HepG2 (cell line): ENCODE results near the gene SMIM12. TPM values are rescaled to one million over a fixed set of nuclear protein-coding genes. Genes with fewer than 3 reads are reported as not detected.
A peak's percentile ranks its signal among the peaks of the same experiment; 100 is the strongest.

Experiments used
- ATM ChIP-seq: fragments of 450-650 bp; IDR thresholded peaks from 2 replicates; pipeline ENCODE4 v1.7.1; 2017; ENCODE audit warnings: mild to moderate bottlenecking, borderline replicate concordance
- DR1 ChIP-seq: sonication (generic); formaldehyde crosslinking; IDR thresholded peaks from 2 replicates; pipeline ENCODE4 v1.8.0; 2021; ENCODE audit warnings: mild to moderate bottlenecking, missing genetic modification reagents, inconsistent platforms
- FOXA3 ChIP-seq: IDR thresholded peaks from 2 replicates; pipeline ENCODE4 v1.6.1; 2016; ENCODE audit warnings: missing genetic modification reagents, missing compliant biosample characterization
- HOXD1 ChIP-seq: sonication (generic); formaldehyde crosslinking; IDR thresholded peaks from 2 replicates; pipeline ENCODE4 v1.5.0; 2020; ENCODE audit warnings: missing genetic modification reagents
- PCBP2 ChIP-seq: fragments of 200-400 bp; formaldehyde crosslinking; optimal IDR thresholded peaks from 2 replicates; pipeline ENCODE3; 2018; ENCODE audit warnings: low read length, low read depth; ENCODE audit not compliant: poor library complexity, severe bottlenecking
- PHF21A ChIP-seq: sonication (generic); formaldehyde crosslinking; IDR thresholded peaks from 2 replicates; pipeline ENCODE4 v1.5.0; 2020; ENCODE audit warnings: mild to moderate bottlenecking, missing genetic modification reagents
- PTBP1 ChIP-seq: fragments of 200-400 bp; formaldehyde crosslinking; IDR thresholded peaks from 2 replicates; pipeline ENCODE4 v1.6.1; 2018; ENCODE audit warnings: low read length, low read depth; ENCODE audit not compliant: poor library complexity, severe bottlenecking
- RARA ChIP-seq: IDR thresholded peaks from 2 replicates; pipeline ENCODE4 v1.6.1; 2016; ENCODE audit warnings: missing genetic modification reagents, missing compliant biosample characterization
- SRSF1 ChIP-seq: fragments of 200-400 bp; formaldehyde crosslinking; optimal IDR thresholded peaks from 2 replicates; pipeline ENCODE3; 2017; ENCODE audit warnings: mild to moderate bottlenecking, low read depth, low read length, moderate library complexity
- TEAD3 ChIP-seq: optimal IDR thresholded peaks from 2 replicates; pipeline ENCODE3; 2016; ENCODE audit warnings: borderline replicate concordance
- ZKSCAN5 ChIP-seq: sonication (generic); formaldehyde crosslinking; IDR thresholded peaks from 2 replicates; pipeline ENCODE4 v1.5.1; 2020; ENCODE audit warnings: mild to moderate bottlenecking, missing genetic modification reagents
- ZNF460 ChIP-seq: sonication (generic); formaldehyde crosslinking; IDR thresholded peaks from 2 replicates; pipeline ENCODE4 v1.5.1; 2020; ENCODE audit warnings: missing genetic modification reagents, mild to moderate bottlenecking, borderline replicate concordance
- ZNF510 ChIP-seq: sonication (generic); formaldehyde crosslinking; IDR thresholded peaks from 2 replicates; pipeline ENCODE4 v1.4.0; 2020; ENCODE audit warnings: low read depth, mild to moderate bottlenecking, missing genetic modification reagents
- polyA plus RNA-seq, 8 experiments: library from polyadenylated mRNA; depleted of rRNA in 3 of 8; stranded (reverse) in 7 of 8; unstranded in 1 of 8; fragments of >200 nt; fragmentation: Illumina TruSeq in 4 of 8; extraction: Trizol in 4 of 8; gene quantifications; 2 replicates each; pipeline versions ENCODE4 v1.2.1 to v1.2.3, GENCODE V29; 2011 to 2016; ENCODE audit warnings: low read depth in 4 of 8, missing spikeins in 1 of 8, mixed read lengths in 1 of 8; ENCODE audit not compliant: insufficient read depth in 1 of 8
- total RNA-seq, 5 experiments: library from RNA; depleted of rRNA; stranded (reverse); fragments of >200 nt; fragmentation: Illumina TruSeq; extraction: Trizol; gene quantifications; 2 replicates each; pipeline ENCODE4 v1.2.3, GENCODE V29; 2016; ENCODE audit warnings: low read depth in 1 of 5
- TF ChIP-seq, protein P1 (sequence below): sonication (generic); formaldehyde crosslinking; IDR thresholded peaks from 2 replicates; pipeline ENCODE4 v1.4.0; 2020; ENCODE audit warnings: missing genetic modification reagents
- TF ChIP-seq, protein P2 (sequence below): sonication (generic); formaldehyde crosslinking; IDR thresholded peaks from 2 replicates; pipeline ENCODE4 v1.4.0; 2020; ENCODE audit warnings: missing genetic modification reagents
- TF ChIP-seq, protein P3 (sequence below): sonication (generic); formaldehyde crosslinking; conservative IDR thresholded peaks from 2 replicates; pipeline ENCODE4 v1.4.0; 2020; ENCODE audit warnings: missing genetic modification reagents
- TF ChIP-seq, protein P4 (sequence below): sonication (generic); formaldehyde crosslinking; IDR thresholded peaks from 2 replicates; pipeline ENCODE4 v1.8.0; 2022; ENCODE audit warnings: mild to moderate bottlenecking, missing genetic modification reagents
- TF ChIP-seq, protein P5 (sequence below): IDR thresholded peaks from 2 replicates; pipeline ENCODE4 v1.6.1; 2012; ENCODE audit warnings: low read length, improper control_type of control experiment
- TF ChIP-seq, protein P6 (sequence below): sonication (generic); formaldehyde crosslinking; IDR thresholded peaks from 2 replicates; pipeline ENCODE4 v1.5.1; 2020; ENCODE audit warnings: missing genetic modification reagents, mild to moderate bottlenecking, borderline replicate concordance

The SMIM12 gene
- total and polyA plus RNA-seq, 2 of the 13 experiments (the other 11 are each of a cell fraction or from before 2014, with no cell fraction given), result 20.1 to 41.3 TPM

DNA sequence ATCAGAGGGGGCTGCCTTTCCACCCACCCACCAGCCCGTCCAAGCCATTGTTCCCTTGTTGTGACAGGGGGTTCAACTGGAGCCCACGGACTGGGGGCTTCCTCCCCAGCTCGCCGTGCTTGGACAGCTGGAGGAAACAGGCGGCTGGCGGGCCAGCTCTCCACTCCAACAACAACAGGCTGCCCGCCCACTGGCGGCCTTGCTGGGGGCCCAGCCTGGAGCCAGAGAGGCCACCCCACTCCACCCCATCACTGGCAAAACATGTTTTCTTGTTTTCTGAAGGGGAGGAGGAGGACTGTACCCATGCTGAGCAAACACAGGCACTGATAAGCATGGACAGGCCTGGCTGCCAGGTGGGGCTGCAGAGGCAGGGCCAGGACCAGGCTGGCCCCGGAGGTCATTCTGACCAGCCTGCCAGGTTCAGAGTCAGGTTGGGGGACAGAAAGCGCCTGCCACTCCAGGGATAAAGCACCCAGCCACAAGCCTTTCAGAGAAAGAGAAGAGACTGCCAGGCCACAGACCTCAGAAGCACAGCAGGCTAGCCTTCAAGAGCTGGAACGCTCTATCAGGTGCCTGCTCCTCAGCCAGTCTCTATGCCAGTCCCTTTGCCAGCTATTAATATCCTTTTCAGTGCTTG is 34.0 kb downstream of the SMIM12 start (continued):
- TF ChIP-seq, protein P1, sequence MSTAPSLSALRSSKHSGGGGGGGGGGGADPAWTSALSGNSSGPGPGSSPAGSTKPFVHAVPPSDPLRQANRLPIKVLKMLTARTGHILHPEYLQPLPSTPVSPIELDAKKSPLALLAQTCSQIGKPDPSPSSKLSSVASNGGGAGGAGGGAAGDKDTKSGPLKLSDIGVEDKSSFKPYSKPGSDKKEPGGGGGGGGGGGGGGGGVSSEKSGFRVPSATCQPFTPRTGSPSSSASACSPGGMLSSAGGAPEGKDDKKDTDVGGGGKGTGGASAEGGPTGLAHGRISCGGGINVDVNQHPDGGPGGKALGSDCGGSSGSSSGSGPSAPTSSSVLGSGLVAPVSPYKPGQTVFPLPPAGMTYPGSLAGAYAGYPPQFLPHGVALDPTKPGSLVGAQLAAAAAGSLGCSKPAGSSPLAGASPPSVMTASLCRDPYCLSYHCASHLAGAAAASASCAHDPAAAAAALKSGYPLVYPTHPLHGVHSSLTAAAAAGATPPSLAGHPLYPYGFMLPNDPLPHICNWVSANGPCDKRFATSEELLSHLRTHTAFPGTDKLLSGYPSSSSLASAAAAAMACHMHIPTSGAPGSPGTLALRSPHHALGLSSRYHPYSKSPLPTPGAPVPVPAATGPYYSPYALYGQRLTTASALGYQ, result no peak
- TF ChIP-seq PHF21A (CRISPR knock-in tag), result peak; percentile 80
- TF ChIP-seq SRSF1, result peak; percentile 53
- TF ChIP-seq, protein P2, sequence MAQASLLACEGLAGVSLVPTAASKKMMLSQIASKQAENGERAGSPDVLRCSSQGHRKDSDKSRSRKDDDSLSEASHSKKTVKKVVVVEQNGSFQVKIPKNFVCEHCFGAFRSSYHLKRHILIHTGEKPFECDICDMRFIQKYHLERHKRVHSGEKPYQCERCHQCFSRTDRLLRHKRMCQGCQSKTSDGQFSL (CRISPR knock-in tag), result no peak
- TF ChIP-seq, protein P3, sequence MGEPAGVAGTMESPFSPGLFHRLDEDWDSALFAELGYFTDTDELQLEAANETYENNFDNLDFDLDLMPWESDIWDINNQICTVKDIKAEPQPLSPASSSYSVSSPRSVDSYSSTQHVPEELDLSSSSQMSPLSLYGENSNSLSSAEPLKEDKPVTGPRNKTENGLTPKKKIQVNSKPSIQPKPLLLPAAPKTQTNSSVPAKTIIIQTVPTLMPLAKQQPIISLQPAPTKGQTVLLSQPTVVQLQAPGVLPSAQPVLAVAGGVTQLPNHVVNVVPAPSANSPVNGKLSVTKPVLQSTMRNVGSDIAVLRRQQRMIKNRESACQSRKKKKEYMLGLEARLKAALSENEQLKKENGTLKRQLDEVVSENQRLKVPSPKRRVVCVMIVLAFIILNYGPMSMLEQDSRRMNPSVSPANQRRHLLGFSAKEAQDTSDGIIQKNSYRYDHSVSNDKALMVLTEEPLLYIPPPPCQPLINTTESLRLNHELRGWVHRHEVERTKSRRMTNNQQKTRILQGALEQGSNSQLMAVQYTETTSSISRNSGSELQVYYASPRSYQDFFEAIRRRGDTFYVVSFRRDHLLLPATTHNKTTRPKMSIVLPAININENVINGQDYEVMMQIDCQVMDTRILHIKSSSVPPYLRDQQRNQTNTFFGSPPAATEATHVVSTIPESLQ (CRISPR knock-in tag), result no peak
- TF ChIP-seq, protein P4, sequence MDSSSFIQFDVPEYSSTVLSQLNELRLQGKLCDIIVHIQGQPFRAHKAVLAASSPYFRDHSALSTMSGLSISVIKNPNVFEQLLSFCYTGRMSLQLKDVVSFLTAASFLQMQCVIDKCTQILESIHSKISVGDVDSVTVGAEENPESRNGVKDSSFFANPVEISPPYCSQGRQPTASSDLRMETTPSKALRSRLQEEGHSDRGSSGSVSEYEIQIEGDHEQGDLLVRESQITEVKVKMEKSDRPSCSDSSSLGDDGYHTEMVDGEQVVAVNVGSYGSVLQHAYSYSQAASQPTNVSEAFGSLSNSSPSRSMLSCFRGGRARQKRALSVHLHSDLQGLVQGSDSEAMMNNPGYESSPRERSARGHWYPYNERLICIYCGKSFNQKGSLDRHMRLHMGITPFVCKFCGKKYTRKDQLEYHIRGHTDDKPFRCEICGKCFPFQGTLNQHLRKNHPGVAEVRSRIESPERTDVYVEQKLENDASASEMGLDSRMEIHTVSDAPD, result no peak
- TF ChIP-seq, protein P5, sequence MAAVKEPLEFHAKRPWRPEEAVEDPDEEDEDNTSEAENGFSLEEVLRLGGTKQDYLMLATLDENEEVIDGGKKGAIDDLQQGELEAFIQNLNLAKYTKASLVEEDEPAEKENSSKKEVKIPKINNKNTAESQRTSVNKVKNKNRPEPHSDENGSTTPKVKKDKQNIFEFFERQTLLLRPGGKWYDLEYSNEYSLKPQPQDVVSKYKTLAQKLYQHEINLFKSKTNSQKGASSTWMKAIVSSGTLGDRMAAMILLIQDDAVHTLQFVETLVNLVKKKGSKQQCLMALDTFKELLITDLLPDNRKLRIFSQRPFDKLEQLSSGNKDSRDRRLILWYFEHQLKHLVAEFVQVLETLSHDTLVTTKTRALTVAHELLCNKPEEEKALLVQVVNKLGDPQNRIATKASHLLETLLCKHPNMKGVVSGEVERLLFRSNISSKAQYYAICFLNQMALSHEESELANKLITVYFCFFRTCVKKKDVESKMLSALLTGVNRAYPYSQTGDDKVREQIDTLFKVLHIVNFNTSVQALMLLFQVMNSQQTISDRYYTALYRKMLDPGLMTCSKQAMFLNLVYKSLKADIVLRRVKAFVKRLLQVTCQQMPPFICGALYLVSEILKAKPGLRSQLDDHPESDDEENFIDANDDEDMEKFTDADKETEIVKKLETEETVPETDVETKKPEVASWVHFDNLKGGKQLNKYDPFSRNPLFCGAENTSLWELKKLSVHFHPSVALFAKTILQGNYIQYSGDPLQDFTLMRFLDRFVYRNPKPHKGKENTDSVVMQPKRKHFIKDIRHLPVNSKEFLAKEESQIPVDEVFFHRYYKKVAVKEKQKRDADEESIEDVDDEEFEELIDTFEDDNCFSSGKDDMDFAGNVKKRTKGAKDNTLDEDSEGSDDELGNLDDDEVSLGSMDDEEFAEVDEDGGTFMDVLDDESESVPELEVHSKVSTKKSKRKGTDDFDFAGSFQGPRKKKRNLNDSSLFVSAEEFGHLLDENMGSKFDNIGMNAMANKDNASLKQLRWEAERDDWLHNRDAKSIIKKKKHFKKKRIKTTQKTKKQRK, result no peak
- no peak for TF ChIP-seq ATM
- no peak for TF ChIP-seq PTBP1
- no peak for TF ChIP-seq ZNF510 (CRISPR knock-in tag)
- TF ChIP-seq RARA (CRISPR knock-in tag), result peak; percentile 69
- TF ChIP-seq HOXD1 (CRISPR knock-in tag), result no peak
- no peak for TF ChIP-seq DR1 (CRISPR knock-in tag)
- TF ChIP-seq ZKSCAN5 (CRISPR knock-in tag), result peak; percentile 24; the same call in 1 of the 2 replicates
- TF ChIP-seq FOXA3 (CRISPR knock-in tag), result peak; percentile 84
- TF ChIP-seq TEAD3 (CRISPR knock-in tag), result peak; percentile 33
- TF ChIP-seq, protein P6, sequence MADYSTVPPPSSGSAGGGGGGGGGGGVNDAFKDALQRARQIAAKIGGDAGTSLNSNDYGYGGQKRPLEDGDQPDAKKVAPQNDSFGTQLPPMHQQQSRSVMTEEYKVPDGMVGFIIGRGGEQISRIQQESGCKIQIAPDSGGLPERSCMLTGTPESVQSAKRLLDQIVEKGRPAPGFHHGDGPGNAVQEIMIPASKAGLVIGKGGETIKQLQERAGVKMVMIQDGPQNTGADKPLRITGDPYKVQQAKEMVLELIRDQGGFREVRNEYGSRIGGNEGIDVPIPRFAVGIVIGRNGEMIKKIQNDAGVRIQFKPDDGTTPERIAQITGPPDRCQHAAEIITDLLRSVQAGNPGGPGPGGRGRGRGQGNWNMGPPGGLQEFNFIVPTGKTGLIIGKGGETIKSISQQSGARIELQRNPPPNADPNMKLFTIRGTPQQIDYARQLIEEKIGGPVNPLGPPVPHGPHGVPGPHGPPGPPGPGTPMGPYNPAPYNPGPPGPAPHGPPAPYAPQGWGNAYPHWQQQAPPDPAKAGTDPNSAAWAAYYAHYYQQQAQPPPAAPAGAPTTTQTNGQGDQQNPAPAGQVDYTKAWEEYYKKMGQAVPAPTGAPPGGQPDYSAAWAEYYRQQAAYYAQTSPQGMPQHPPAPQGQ (CRISPR knock-in tag), result no peak
- no peak for TF ChIP-seq PCBP2
- TF ChIP-seq ZNF460 (CRISPR knock-in tag), result no peak
